A673 (cell line): ENCODE data around the gene PHIP. TPM values are rescaled to one million over a fixed set of nuclear protein-coding genes. Genes with fewer than 3 reads are reported as not detected.

Source experiments
- BruUV-seq: library from RNA; stranded (reverse); fragments of 400-500 nt; replicated peaks from 2 replicates; lab custom pipeline; 2021; lab: Mats Ljungman, UMichigan
- CTCF ChIA-PET: fragments of 300-600 bp; sonication (Branson Sonifier 250); formaldehyde crosslinking; loops from one replicate; lab custom pipeline; 2022; ENCODE audit warnings: antibody characterized with exemption; lab: Charles Lee
- POLR2A ChIA-PET: fragments of 300-600 bp; sonication (Branson Sonifier 250); formaldehyde crosslinking; loops from one replicate; lab custom pipeline; 2022; ENCODE audit warnings: antibody characterized with exemption; ENCODE audit not compliant: low non-redundant PET; lab: Charles Lee
- DNase-seq: peaks from one replicate; pipeline ENCODE4 v3.0.0-alpha.2; 2015; ENCODE audit warnings: low spot score
- H3K27ac ChIP-seq: fragments of 200-600 bp; sonication (generic); 2 replicates; pipeline ENCODE4 v1.5.1; 2016; ENCODE audit warnings: mixed run types, low read depth, mild to moderate bottlenecking, mixed read lengths, antibody characterized with exemption, low read length; ENCODE audit not compliant: poor library complexity, severe bottlenecking
- H3K27me3 ChIP-seq: fragments of 200-600 bp; sonication (generic); replicated peaks from 2 replicates; pipeline ENCODE4 v1.6.1; 2017; ENCODE audit warnings: mixed run types, low read depth, mild to moderate bottlenecking, mixed read lengths, antibody characterized with exemption, low read length; ENCODE audit not compliant: insufficient read depth, poor library complexity
- H3K36me3 ChIP-seq: fragments of 200-600 bp; sonication (generic); 2 replicates; pipeline ENCODE4 v1.6.1; 2016; ENCODE audit warnings: mixed run types, mild to moderate bottlenecking, mixed read lengths, antibody characterized with exemption, low read length; ENCODE audit not compliant: insufficient read depth, poor library complexity, severe bottlenecking
- H3K4me1 ChIP-seq: fragments of 200-600 bp; sonication (generic); 2 replicates; pipeline ENCODE4 v1.6.1; 2017; ENCODE audit warnings: mixed run types, mild to moderate bottlenecking, mixed read lengths, antibody characterized with exemption, low read length; ENCODE audit not compliant: insufficient read depth, poor library complexity, severe bottlenecking
- H3K4me3 ChIP-seq: fragments of 200-600 bp; sonication (generic); 2 replicates; pipeline ENCODE4 v1.5.1; 2016; ENCODE audit warnings: low read depth, mixed run types, mild to moderate bottlenecking, mixed read lengths, low read length; ENCODE audit not compliant: poor library complexity, severe bottlenecking
- H3K9me3 ChIP-seq: fragments of 200-600 bp; sonication (generic); 2 replicates; pipeline ENCODE4 v1.6.1; 2016; ENCODE audit warnings: mixed run types, low read depth, mild to moderate bottlenecking, mixed read lengths, antibody characterized with exemption, low read length; ENCODE audit not compliant: poor library complexity, severe bottlenecking
- CTCF ChIP-seq: fragments of 300-800, 200-600 bp; sonication (generic); conservative IDR thresholded peaks from 2 replicates; pipeline ENCODE4 v1.5.1; 2017; ENCODE audit warnings: low read depth, mild to moderate bottlenecking, antibody characterized with exemption, low read length, moderate library complexity, mixed read lengths
- EZH2 ChIP-seq: fragments of 200-600 bp; sonication (generic); IDR thresholded peaks from 2 replicates; pipeline ENCODE4 v1.6.1; 2017; ENCODE audit warnings: borderline replicate concordance, low read depth, mild to moderate bottlenecking, mixed read lengths, antibody characterized with exemption, low read length; ENCODE audit not compliant: poor library complexity, severe bottlenecking
- intact Hi-C: fragments of 100-400 bp; cut with micrococcal nuclease; formaldehyde crosslinking; loops from one replicate; pipeline ENCODE4 v1.10.0; 2022; ENCODE audit not compliant: unreplicated experiment
- total RNA-seq: library from RNA; stranded (reverse); gene quantifications from 2 replicates; pipeline ENCODE4 v1.2.3, GENCODE V29; 2021

PHIP gene
- total RNA-seq, 1 experiment from 2014 or later: 42.5 TPM

- H3K4me3 ChIP-seq: no peak overlapping the region
- H3K36me3 ChIP-seq: peaks cover 19% of the 10 kb centered on the region
- H3K9me3 ChIP-seq: no peaks in the 10 kb centered on the region
- BruUV-seq: no TSS peak
- H3K4me1 ChIP-seq: no peaks in the 10 kb centered on the region
- ChIA-PET POLR2A (no interaction called here), CTCF (no interaction called here)
- intact Hi-C loops: no loop called here
- H3K27ac ChIP-seq: no peak overlapping the region
- DNase-seq: peak; percentile 4
- no peaks in the 10 kb centered on the region for H3K27me3 ChIP-seq
- no peak for TF ChIP-seq CTCF
- TF ChIP-seq EZH2: no peak
Measured at GRCh38 chr6:79040083-79040482, 38.0 kb downstream of the PHIP start.

GRCh38 chr6:79038061-79038460 is 40.0 kb downstream of the PHIP start:
- Histone ChIP-seq H3K27me3 (no peaks in the 10 kb centered on the region), H3K9me3 (no peaks in the 10 kb centered on the region), H3K4me3 (no peak overlapping the region), H3K36me3 (peaks cover 24% of the 10 kb centered on the region), H3K27ac (no peak overlapping the region), H3K4me1 (no peaks in the 10 kb centered on the region)
- no peak for TF ChIP-seq CTCF
- TF ChIP-seq EZH2: no peak
- no TSS peak for BruUV-seq
- intact Hi-C loops: no loop called here
- DNase-seq: no peak
- POLR2A ChIA-PET: no interaction called here
- CTCF ChIA-PET: no interaction called here

GRCh38 chr6:79034865-79035264 is 43.2 kb downstream of the PHIP start:
- TF ChIP-seq EZH2: no peak
- no peak for TF ChIP-seq CTCF
- no peaks in the 10 kb centered on the region for H3K9me3 ChIP-seq
- H3K4me3 ChIP-seq: no peak overlapping the region
- DNase-seq: no peak
- POLR2A ChIA-PET: no interaction called here
- intact Hi-C loops: no loop called here
- no peaks in the 10 kb centered on the region for H3K27me3 ChIP-seq
- no TSS peak for BruUV-seq
- H3K36me3 ChIP-seq: peaks cover 20% of the 10 kb centered on the region
- no peak overlapping the region for H3K27ac ChIP-seq
- CTCF ChIA-PET: no interaction called here
- H3K4me1 ChIP-seq: no peaks in the 10 kb centered on the region
